HL-60 (cell line): ENCODE results near the gene IL9R.

Source experiments
- GABPA ChIP-seq: IDR thresholded peaks from 2 replicates; pipeline ENCODE4 v1.6.1; 2012; ENCODE audit warnings: low read depth
- POLR2AphosphoS5 ChIP-seq: IDR thresholded peaks from 2 replicates; pipeline ENCODE4 v1.6.1; 2012; ENCODE audit warnings: low read depth
- SPI1 ChIP-seq: IDR thresholded peaks from 2 replicates; pipeline ENCODE4 v1.6.1; 2012; ENCODE audit warnings: low read depth, mild to moderate bottlenecking, borderline replicate concordance
- TF ChIP-seq, protein P1 (sequence below): IDR thresholded peaks from one replicate; pipeline ENCODE4 v1.5.1; 2011; ENCODE audit warnings: low read length, control low read depth, inconsistent platforms; ENCODE audit not compliant: insufficient read depth
- TF ChIP-seq, protein P2 (sequence below): IDR thresholded peaks from 2 replicates; pipeline ENCODE4 v1.6.1; 2012; ENCODE audit warnings: low read depth; ENCODE audit not compliant: insufficient replicate concordance

DNA sequence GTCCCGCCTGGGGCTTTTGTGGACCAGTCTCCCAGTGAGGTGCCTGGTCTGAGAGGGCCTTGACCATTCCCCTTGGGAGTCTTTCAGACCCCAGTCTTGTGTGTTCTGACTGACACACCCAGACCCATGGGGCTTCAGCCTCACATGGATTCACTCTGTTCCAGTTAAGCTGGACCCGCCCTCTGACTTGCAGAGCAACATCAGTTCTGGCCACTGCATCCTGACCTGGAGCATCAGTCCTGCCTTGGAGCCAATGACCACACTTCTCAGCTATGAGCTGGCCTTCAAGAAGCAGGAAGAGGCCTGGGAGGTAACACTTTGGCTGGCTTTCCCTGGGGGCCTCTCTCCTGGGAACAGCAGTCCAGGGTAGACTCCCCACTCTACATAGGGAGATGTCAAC, 6.8 kb downstream of the IL9R start:
- TF ChIP-seq, protein P1, sequence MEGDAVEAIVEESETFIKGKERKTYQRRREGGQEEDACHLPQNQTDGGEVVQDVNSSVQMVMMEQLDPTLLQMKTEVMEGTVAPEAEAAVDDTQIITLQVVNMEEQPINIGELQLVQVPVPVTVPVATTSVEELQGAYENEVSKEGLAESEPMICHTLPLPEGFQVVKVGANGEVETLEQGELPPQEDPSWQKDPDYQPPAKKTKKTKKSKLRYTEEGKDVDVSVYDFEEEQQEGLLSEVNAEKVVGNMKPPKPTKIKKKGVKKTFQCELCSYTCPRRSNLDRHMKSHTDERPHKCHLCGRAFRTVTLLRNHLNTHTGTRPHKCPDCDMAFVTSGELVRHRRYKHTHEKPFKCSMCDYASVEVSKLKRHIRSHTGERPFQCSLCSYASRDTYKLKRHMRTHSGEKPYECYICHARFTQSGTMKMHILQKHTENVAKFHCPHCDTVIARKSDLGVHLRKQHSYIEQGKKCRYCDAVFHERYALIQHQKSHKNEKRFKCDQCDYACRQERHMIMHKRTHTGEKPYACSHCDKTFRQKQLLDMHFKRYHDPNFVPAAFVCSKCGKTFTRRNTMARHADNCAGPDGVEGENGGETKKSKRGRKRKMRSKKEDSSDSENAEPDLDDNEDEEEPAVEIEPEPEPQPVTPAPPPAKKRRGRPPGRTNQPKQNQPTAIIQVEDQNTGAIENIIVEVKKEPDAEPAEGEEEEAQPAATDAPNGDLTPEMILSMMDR: no peak
- TF ChIP-seq POLR2AphosphoS5 (no peak), SPI1 (no peak), GABPA (no peak)
- TF ChIP-seq, protein P2, sequence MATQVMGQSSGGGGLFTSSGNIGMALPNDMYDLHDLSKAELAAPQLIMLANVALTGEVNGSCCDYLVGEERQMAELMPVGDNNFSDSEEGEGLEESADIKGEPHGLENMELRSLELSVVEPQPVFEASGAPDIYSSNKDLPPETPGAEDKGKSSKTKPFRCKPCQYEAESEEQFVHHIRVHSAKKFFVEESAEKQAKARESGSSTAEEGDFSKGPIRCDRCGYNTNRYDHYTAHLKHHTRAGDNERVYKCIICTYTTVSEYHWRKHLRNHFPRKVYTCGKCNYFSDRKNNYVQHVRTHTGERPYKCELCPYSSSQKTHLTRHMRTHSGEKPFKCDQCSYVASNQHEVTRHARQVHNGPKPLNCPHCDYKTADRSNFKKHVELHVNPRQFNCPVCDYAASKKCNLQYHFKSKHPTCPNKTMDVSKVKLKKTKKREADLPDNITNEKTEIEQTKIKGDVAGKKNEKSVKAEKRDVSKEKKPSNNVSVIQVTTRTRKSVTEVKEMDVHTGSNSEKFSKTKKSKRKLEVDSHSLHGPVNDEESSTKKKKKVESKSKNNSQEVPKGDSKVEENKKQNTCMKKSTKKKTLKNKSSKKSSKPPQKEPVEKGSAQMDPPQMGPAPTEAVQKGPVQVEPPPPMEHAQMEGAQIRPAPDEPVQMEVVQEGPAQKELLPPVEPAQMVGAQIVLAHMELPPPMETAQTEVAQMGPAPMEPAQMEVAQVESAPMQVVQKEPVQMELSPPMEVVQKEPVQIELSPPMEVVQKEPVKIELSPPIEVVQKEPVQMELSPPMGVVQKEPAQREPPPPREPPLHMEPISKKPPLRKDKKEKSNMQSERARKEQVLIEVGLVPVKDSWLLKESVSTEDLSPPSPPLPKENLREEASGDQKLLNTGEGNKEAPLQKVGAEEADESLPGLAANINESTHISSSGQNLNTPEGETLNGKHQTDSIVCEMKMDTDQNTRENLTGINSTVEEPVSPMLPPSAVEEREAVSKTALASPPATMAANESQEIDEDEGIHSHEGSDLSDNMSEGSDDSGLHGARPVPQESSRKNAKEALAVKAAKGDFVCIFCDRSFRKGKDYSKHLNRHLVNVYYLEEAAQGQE: no peak
